Esophagus muscularis mucosa (tissue), 4 donors: ENCODE measurements around the gene FN1.
"Not testable (repeated sequence)": the region's sequence is repeated elsewhere in the genome, so short reads cannot be mapped to it uniquely, and the experiment has no call there.

Experiments used
- EP300 ChIP-seq: sonication (generic); formaldehyde crosslinking; IDR thresholded peaks from one replicate; pipeline ENCODE4 v1.6.1; 2017; ENCODE audit warnings: antibody characterized with exemption
- POLR2A ChIP-seq: fragments of 450-650 bp; IDR thresholded peaks from one replicate; pipeline ENCODE4 v1.6.1; 2017; ENCODE audit warnings: antibody characterized with exemption, moderate library complexity, mild to moderate bottlenecking, low read depth
- POLR2AphosphoS5 ChIP-seq, 2 donors: sonication (generic); formaldehyde crosslinking; IDR thresholded peaks; one replicate each; pipeline ENCODE4 v1.6.1; 2017; ENCODE audit warnings: antibody characterized with exemption in 2 of 2
- TF ChIP-seq, protein P1 (sequence below), 3 experiments: fragments of 200-600 bp in 2 of 3; fragments of 450-650 bp in 1 of 3; sonication (generic) in 2 of 3; IDR thresholded peaks; one replicate each; pipeline ENCODE4 v1.5.1; 2017 to 2019; ENCODE audit warnings: antibody characterized with exemption in 3 of 3, mild to moderate bottlenecking in 2 of 3, moderate library complexity in 1 of 3

DNA sequence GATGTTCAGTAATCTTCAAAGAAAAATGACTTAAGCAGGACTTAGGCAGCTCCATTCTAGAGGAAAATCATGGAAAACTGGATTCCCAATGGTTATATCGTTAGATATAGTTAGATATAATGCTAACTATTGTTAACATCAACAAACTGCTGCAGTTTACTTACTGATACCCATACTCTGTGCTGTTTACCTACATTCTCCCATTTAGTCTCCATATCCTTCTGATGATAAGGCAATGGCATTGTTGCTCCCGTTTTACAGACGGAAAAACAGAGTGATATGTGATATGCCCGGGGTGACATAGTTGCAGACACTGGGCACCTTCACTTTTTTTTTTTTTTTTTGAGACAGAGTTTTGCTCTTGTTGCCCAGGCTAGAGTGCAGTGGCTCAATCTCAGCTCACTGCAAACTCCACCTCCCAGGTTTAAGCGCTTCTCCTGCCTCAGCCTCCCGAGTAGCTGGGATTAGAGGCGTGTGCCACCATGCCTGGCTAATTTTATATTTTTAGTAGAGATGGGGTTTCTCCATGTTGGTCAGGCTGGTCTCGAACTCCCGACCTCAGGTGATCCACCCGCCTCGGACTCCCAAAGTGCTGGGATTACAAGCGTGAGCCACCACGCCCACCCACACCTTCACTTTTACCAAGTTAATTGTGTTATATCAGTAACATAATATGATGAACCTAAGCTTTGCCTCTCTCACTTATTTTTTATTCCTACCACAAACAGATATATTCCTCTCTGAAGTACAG lies 25.5 kb downstream of the FN1 start:
- TF ChIP-seq, protein P1, sequence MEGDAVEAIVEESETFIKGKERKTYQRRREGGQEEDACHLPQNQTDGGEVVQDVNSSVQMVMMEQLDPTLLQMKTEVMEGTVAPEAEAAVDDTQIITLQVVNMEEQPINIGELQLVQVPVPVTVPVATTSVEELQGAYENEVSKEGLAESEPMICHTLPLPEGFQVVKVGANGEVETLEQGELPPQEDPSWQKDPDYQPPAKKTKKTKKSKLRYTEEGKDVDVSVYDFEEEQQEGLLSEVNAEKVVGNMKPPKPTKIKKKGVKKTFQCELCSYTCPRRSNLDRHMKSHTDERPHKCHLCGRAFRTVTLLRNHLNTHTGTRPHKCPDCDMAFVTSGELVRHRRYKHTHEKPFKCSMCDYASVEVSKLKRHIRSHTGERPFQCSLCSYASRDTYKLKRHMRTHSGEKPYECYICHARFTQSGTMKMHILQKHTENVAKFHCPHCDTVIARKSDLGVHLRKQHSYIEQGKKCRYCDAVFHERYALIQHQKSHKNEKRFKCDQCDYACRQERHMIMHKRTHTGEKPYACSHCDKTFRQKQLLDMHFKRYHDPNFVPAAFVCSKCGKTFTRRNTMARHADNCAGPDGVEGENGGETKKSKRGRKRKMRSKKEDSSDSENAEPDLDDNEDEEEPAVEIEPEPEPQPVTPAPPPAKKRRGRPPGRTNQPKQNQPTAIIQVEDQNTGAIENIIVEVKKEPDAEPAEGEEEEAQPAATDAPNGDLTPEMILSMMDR (IDR thresholded peaks at IDR 0.05): not testable (repeated sequence)
- not testable (repeated sequence) for TF ChIP-seq POLR2AphosphoS5 (IDR thresholded peaks at IDR 0.05); POLR2A; EP300
